HepG2 (cell line): ENCODE measurements around the gene SRSF1. TPM values are rescaled to one million over a fixed set of nuclear protein-coding genes. Genes with fewer than 3 reads are reported as not detected.

Experiments
- CEBPZ ChIP-seq: IDR thresholded peaks from 2 replicates; pipeline ENCODE4 v1.6.1; 2012; ENCODE audit warnings: low read length, improper control_type of control experiment
- CHD2 ChIP-seq: IDR thresholded peaks from 2 replicates; pipeline ENCODE4 v1.6.1; 2011; ENCODE audit warnings: low read depth, low read length, improper control_type of control experiment
- E2F5 ChIP-seq: sonication (generic); formaldehyde crosslinking; conservative IDR thresholded peaks from 2 replicates; pipeline ENCODE4 v1.4.0; 2020; ENCODE audit warnings: missing genetic modification reagents
- JUNB ChIP-seq: sonication (generic); formaldehyde crosslinking; IDR thresholded peaks from 2 replicates; pipeline ENCODE4 v1.8.0; 2022; ENCODE audit warnings: missing genetic modification reagents, mild to moderate bottlenecking, borderline replicate concordance
- LBX2 ChIP-seq: sonication (generic); formaldehyde crosslinking; IDR thresholded peaks from 2 replicates; pipeline ENCODE4 v1.5.0; 2020; ENCODE audit warnings: missing genetic modification reagents, mild to moderate bottlenecking, borderline replicate concordance
- MXD1 ChIP-seq: sonication (generic); formaldehyde crosslinking; IDR thresholded peaks from 2 replicates; pipeline ENCODE4 v1.4.0; 2020; ENCODE audit warnings: mild to moderate bottlenecking, missing genetic modification reagents
- PAX8 ChIP-seq: sonication (generic); formaldehyde crosslinking; IDR thresholded peaks from 2 replicates; pipeline ENCODE4 v1.8.0; 2022; ENCODE audit warnings: mild to moderate bottlenecking, missing genetic modification reagents, borderline replicate concordance
- RXRA ChIP-seq: sonication (generic); formaldehyde crosslinking; IDR thresholded peaks from 2 replicates; pipeline ENCODE4 v1.5.1; 2020; ENCODE audit warnings: missing genetic modification reagents
- ZNF318 ChIP-seq: sonication (generic); formaldehyde crosslinking; IDR thresholded peaks from 2 replicates; pipeline ENCODE4 v1.4.0; 2020; ENCODE audit warnings: mild to moderate bottlenecking, missing genetic modification reagents
- ZNF329 ChIP-seq: sonication (generic); formaldehyde crosslinking; IDR thresholded peaks from 2 replicates; pipeline ENCODE4 v1.9.0; 2021; ENCODE audit warnings: low read depth, mild to moderate bottlenecking, missing genetic modification reagents
- ZNF460 ChIP-seq: sonication (generic); formaldehyde crosslinking; IDR thresholded peaks from 2 replicates; pipeline ENCODE4 v1.5.1; 2020; ENCODE audit warnings: missing genetic modification reagents, mild to moderate bottlenecking, borderline replicate concordance
- ZNF496 ChIP-seq: sonication (generic); formaldehyde crosslinking; IDR thresholded peaks from 2 replicates; pipeline ENCODE4 v1.8.1; 2023; ENCODE audit warnings: mild to moderate bottlenecking, moderate library complexity, missing genetic modification reagents; ENCODE audit not compliant: insufficient replicate concordance
- ZNF660 ChIP-seq: sonication (generic); formaldehyde crosslinking; IDR thresholded peaks from 2 replicates; pipeline ENCODE4 v1.5.1; 2020; ENCODE audit warnings: mild to moderate bottlenecking, low read depth, missing genetic modification reagents, borderline replicate concordance
- polyA plus RNA-seq, 8 experiments: library from polyadenylated mRNA; depleted of rRNA in 3 of 8; stranded (reverse) in 7 of 8; unstranded in 1 of 8; fragments of >200 nt; fragmentation: Illumina TruSeq in 4 of 8; extraction: Trizol in 4 of 8; gene quantifications; 2 replicates each; pipeline versions ENCODE4 v1.2.1 to v1.2.3, GENCODE V29; 2011 to 2016; ENCODE audit warnings: low read depth in 4 of 8, missing spikeins in 1 of 8, mixed read lengths in 1 of 8; ENCODE audit not compliant: insufficient read depth in 1 of 8
- total RNA-seq, 5 experiments: library from RNA; depleted of rRNA; stranded (reverse); fragments of >200 nt; fragmentation: Illumina TruSeq; extraction: Trizol; gene quantifications; 2 replicates each; pipeline ENCODE4 v1.2.3, GENCODE V29; 2016; ENCODE audit warnings: low read depth in 1 of 5

The SRSF1 gene
- total and polyA plus RNA-seq, 2 of the 13 experiments (the other 11 are each of a cell fraction or from before 2014, with no cell fraction given) = 142 to 445 TPM

GRCh38 chr17:57982452-57983170 lies 24.4 kb downstream of the SRSF1 start (continued):
- TF ChIP-seq ZNF318 (CRISPR knock-in tag) (no peak), ZNF496 (CRISPR knock-in tag) (no peak), RXRA (CRISPR knock-in tag) (no peak), ZNF460 (CRISPR knock-in tag) (no peak), MXD1 (CRISPR knock-in tag) (no peak), CEBPZ (no peak), ZNF660 (no peak), JUNB (CRISPR knock-in tag) (no peak), CHD2 (no peak), ZNF329 (CRISPR knock-in tag) (no peak), PAX8 (CRISPR knock-in tag) (no peak), E2F5 (no peak), LBX2 (no peak)
